GM18870 (cell line): ENCODE results near the gene GIPR.
"Not testable (repeated sequence)": the region's sequence is repeated elsewhere in the genome, so short reads cannot be mapped to it uniquely, and the experiment has no call there.

ENCODE experiments used
- ATAC-seq: cut with Tn5 transposase; IDR thresholded peaks from one replicate; pipeline ENCODE4 v1.9.1; 2021; ENCODE audit warnings: moderate library complexity; ENCODE audit not compliant: unreplicated experiment

Gene GIPR

DNA sequence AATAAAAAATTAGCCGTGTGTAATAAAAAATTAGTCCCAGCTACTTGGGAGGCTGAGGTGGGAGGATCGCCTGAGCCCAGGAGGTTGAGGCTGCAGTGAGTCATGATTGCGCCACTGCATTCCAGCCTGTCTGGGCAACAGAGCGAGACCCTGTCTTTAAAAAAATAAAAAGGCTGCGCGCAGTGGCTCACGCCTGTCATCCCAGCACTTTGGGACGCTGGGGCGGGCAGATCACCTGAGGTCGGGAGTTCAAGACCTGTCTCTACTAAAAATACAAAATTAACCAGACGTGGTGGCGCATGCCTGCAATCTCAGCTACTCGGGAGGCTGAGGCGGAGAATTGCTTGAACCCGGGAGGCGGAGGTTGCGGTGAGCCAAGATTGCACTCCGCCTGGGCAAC lies 60.7 kb downstream of the GIPR start:
- ATAC-seq: not testable (repeated sequence)

DNA sequence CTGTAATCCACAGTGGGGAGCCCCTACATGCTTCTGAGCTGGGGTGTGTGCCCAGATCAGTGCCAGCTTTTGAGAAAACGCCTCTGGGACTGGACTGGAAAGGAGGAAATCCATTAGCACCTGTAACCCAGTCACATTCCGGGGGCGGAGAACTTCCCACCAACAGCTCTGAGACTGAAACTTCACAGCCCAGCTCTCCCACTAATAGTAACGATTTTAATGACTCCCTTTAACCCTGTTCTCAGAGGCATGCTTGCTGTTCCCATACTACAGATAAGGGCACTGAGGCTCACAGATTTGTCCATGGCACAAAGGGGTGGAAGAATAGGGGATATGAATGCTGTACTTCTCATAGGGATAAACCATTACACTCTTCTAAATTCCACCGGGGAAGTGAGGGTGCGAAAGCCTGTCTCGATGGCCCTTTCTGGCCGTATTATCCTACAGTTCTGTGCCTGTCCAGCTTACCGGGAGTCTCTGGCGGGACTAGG lies 61.8 kb downstream of the GIPR start:
- no peak for ATAC-seq

DNA sequence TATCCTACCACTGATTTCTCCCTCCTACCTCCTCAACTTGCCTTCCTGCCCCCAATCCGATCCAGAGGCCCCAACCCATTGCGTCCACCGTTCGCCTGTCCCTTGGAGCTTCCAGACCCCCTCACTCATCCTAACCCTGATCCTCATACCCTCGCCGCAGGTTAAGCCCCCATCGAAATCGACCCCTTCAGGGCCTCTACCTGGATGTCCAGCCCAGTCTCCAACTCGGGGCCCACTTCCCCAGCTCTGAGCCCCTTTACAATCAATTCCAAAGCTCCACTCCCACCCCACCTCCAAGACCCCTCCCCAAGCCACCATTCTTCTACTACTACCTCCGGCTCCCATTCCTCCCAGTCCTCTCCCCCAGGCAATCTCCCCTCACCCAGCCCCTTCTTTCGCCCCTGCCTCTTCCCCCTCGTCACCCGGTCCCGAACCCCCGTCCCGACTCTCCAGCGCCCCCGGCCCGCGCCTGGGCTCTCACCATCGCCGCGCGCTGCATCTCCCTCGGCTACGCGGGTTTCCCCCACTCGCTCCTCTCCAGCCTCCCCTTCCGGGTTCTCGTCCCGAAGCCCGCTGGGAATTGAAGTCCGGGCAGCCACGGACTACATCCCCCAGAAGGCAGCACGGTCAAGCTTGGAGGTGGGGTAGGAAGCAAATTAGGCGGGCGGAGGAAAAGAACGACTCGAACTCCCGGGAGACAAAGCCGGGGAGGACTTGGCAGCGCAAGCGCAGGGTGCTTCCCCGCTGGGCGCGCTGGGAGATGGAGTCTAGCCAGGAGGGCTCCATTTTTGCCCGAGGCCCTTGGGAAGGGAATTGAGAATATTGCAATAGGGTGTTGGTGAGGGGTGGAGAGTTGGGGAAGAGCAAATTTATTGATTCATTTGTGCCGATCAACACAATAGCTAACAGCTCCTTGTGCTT lies 62.6 kb downstream of the GIPR start, which contains the start of gene FBXO46:
Gene FBXO46 (minus strand): TSS at position 529 of the 921 bp plus-strand sequence. CDS start 17,401 bp downstream, outside the sequence.
- peak; percentile 76 for ATAC-seq
